GM19193 (cell line): ENCODE data around the gene LSR.

ENCODE experiments used
- POLR2A ChIP-seq: IDR thresholded peaks from 4 replicates; pipeline ENCODE4 v1.6.1; 2011; ENCODE audit not compliant: insufficient read depth, insufficient read length; ENCODE audit errors: extremely low read depth

LSR gene

GRCh38 chr19:35248310-35249145 lies at the start of gene LSR:
Gene LSR (plus strand): TSS chr19:35249002. CDS start chr19:35249023, 21 bp downstream.
- TF ChIP-seq POLR2A, result peak; percentile 98

- no peak for TF ChIP-seq POLR2A
These were observed 49.3 kb upstream of the LSR start for GRCh38 chr19:35199481-35199880.

- TF ChIP-seq POLR2A, result no peak
These were observed 45.8 kb upstream of the LSR start for GRCh38 chr19:35202722-35203688.

- TF ChIP-seq POLR2A, result peak; percentile 42
These were observed 43.7 kb upstream of the LSR start for GRCh38 chr19:35204799-35205732.

- TF ChIP-seq POLR2A, result no peak
These were observed 43.0 kb upstream of the LSR start for GRCh38 chr19:35205733-35206323.

- peak; percentile 14 for TF ChIP-seq POLR2A
These were observed 42.4 kb upstream of the LSR start for GRCh38 chr19:35206379-35206778.

- TF ChIP-seq POLR2A, result no peak
These were observed 41.9 kb upstream of the LSR start for GRCh38 chr19:35206855-35207254.

- no peak for TF ChIP-seq POLR2A
These were observed 41.4 kb upstream of the LSR start for GRCh38 chr19:35207391-35207871.

GRCh38 chr19:35208121-35208520 lies 40.7 kb upstream of the LSR start:
- no peak for TF ChIP-seq POLR2A

- no peak for TF ChIP-seq POLR2A
These were observed 39.2 kb upstream of the LSR start for GRCh38 chr19:35209646-35210045.

- TF ChIP-seq POLR2A, result no peak
These were observed 37.1 kb upstream of the LSR start for GRCh38 chr19:35211545-35212230.

GRCh38 chr19:35212241-35212640 lies 36.6 kb upstream of the LSR start:
- TF ChIP-seq POLR2A, result no peak

- TF ChIP-seq POLR2A, result no peak
These were observed 34.9 kb upstream of the LSR start for GRCh38 chr19:35213663-35214632.
